HEK293 (cell line): ENCODE data around the gene PPARA.

Experiments
- ZNF121 ChIP-seq: fragments of 450-650 bp; formaldehyde crosslinking; IDR thresholded peaks from 2 replicates; pipeline ENCODE4 v1.5.1; 2016; ENCODE audit warnings: missing biosample characterization, missing genetic modification characterization
- ZNF513 ChIP-seq: fragments of 450-650 bp; IDR thresholded peaks from 2 replicates; pipeline ENCODE4 v1.5.1; 2018; ENCODE audit warnings: missing biosample characterization, missing genetic modification characterization

DNA sequence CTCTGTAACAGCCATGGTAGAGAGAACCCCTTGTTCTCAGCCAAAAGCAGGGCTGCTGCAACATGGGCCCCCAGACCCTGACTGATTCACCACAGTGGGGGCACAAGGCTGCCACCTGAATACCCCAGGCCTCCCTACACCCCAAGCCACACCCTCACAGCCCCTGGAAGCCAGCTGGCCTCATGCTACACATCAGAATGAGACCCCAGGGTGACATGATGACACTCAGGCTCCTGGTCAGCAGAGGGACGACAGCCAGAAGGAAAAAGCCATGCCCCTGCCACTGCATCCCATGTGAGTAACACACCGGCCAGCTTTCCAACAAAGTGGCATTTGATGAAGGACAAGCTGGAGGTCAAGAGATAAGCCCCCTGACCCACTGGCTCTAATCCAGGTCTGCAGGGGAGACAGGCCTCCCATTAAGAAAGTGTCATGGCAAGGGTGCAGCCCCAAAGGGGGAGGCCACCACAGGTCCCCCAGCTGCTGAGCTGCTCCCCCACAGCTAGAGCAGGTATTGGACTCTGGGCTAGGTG, 97.2 kb downstream of the PPARA start:
- TF ChIP-seq ZNF513 (tag by site-specific recombination), result no peak
- no peak for TF ChIP-seq ZNF121 (tag by site-specific recombination)
